Measurements from ENCODE around the gene TMEM272. TPM values are rescaled to one million over a fixed set of nuclear protein-coding genes. Genes with fewer than 3 reads are reported as not detected.
A peak's percentile ranks its signal among the peaks of the same experiment; 100 is the strongest.

The TMEM272 gene
- total and polyA plus RNA-seq, 7 donors = 0.17 to 0.49 (median 0.27) TPM; not detected in 1

DNA sequence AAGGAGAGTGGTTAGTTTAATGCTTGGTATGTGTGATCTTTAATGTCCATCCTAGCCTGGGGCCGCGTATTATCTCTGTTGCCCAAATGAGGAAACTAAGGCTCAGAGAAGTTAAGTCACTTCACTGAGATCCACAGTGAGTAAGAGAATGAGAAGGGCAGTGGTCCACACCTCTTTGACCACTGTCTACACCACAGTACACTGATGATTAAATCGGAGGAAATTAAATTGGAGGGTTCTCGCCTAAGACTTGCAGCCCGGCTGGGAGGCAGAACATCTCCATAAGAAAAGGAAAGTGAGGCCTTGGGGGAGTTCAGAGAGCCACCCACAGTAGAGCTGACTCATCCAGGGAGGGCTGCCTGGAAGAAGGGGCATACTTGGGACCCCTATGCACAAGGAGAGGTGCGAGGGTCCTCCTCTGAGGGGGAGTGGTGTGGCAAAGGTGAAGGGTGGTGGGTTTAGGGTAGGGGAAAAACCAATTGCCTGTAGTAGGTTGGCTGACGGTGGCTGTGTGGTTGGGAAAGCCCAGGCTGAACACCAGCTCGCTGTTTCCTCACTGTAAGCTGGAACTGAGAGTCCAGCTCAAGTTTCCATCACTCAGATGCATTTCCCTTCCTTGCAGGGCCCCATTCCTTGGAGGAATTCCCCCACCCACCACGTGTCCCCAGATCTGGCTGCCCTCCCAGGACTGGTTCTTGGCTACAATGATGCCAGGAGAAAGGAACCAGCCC is 26.0 kb downstream of the TMEM272 start:
- peak; percentile 63 to 95 (median 94) for ATAC-seq
- 62 to 73% (median 66%) methylated on average over 9 of the region's 9 CpGs for WGBS, 3 donors
- Histone ChIP-seq H3K9me3 (no peaks in the 10 kb centered on the region), H3K36me3 (ENCODE audit: insufficient read depth in 1 of 2, low read depth in 1 of 2) (no peaks in the 10 kb centered on the region), H3K27ac (peak overlapping the region; percentile 27), H3K4me1 (peaks cover 14% of the 10 kb centered on the region), H3K4me3 (no peak overlapping the region), H3K27me3 (ENCODE audit: insufficient read depth in 3 of 3, low read length in 2 of 3) (no peaks in the 10 kb centered on the region)
- TF ChIP-seq CTCF (IDR thresholded peaks at IDR 0.05) = no peak
- intact Hi-C loops (cut with DNase I) = no loop called here
- DNase-seq = peak; percentile 30 to 79

DNA sequence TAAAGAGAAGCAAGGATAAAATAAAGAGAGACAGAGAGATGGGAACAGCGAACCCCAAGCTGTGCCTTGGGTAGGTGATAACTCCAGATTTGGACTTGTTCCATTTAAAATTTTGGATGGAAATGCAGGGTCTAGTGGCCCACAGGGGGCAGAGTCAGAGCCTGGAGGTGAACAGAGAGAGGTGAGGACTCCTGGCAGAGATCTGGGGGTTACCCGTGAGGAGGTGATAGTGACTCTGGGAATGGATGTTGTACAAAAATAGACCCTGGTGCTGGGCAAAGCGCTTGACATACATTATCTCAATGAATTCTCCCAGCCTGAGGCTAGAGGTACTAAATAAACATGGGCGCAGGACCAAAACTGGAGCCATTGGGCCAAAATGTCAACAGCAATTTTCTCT is 26.7 kb downstream of the TMEM272 start:
- Histone ChIP-seq H3K36me3 (ENCODE audit: insufficient read depth in 1 of 2, low read depth in 1 of 2) (no peaks in the 10 kb centered on the region), H3K4me1 (peaks cover 14% of the 10 kb centered on the region), H3K4me3 (no peak overlapping the region), H3K27me3 (ENCODE audit: insufficient read depth in 3 of 3, low read length in 2 of 3) (no peaks in the 10 kb centered on the region), H3K9me3 (no peaks in the 10 kb centered on the region), H3K27ac (no peak overlapping the region)
- TF ChIP-seq CTCF (IDR thresholded peaks at IDR 0.05) = no peak
- ATAC-seq (no peak), DNase-seq (no peak)
- intact Hi-C loops (cut with DNase I) = no loop called here
- WGBS, 3 donors = 79 to 98% (median 85%) methylated on average over 4 of the region's 4 CpGs

DNA sequence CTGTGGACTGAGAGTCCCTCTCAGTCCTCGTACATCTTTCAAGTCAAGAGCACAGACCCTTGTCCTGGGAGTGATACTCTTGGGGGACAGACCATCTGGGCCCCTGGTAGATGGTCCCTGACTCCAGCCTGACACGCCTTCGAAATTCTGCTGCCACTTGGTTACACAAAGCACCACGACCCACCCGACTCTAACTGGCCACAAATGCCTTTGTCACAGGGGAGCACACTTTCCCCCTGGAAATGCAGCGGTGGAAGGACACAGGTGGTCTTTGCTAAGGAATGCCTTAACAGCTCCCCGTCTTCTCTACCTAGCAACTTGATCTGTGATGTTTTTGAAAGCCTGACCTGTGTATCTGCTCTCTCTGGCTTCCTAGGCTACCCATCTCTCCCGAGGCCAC is 27.3 kb downstream of the TMEM272 start:
- no peak for ATAC-seq
- Histone ChIP-seq H3K4me3 (no peak overlapping the region), H3K27ac (no peak overlapping the region), H3K36me3 (ENCODE audit: insufficient read depth in 1 of 2, low read depth in 1 of 2) (no peaks in the 10 kb centered on the region), H3K27me3 (ENCODE audit: insufficient read depth in 3 of 3, low read length in 2 of 3) (no peaks in the 10 kb centered on the region), H3K9me3 (no peaks in the 10 kb centered on the region), H3K4me1 (peaks cover 14% of the 10 kb centered on the region)
- intact Hi-C loops (cut with DNase I) = no loop called here
- TF ChIP-seq CTCF (IDR thresholded peaks at IDR 0.05) = no peak
- no peak for DNase-seq
- WGBS, 3 donors = 85 to 90% (median 85%) methylated on average over 8 of the region's 8 CpGs

DNA sequence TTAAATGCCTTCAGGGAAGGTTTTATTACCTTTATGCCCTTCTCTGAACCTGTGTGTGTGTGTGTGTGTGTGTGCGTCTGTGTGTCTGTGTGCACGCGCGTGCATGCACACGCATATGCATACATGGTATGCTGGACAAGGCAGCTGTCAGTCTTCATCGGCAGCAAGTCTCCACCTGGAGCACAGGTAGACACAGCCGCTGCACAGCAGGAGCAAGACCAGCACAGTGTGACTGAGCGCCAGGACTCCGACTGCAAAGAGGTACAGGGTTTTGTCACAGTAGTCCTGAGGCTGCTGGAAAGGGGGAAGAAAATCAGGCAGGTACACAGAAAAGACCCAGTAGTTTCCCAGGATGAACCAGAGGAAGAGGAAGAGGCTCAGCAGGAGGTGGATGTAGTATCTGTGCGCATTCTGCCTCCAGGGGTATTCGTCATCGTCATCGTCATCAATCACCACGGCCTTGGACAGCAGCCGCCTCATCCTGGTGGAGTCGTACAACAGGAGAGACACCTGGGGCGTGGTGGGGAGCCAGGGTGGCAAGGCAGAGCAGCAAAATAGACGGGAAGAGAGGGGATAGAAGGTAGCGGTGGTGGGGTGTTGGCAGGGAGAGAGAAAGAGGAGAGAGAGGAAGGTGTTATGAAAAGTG is 28.2 kb downstream of the TMEM272 start:
- H3K27ac ChIP-seq = no peak overlapping the region
- H3K36me3 ChIP-seq (ENCODE audit: insufficient read depth in 1 of 2, low read depth in 1 of 2) = no peaks in the 10 kb centered on the region
- H3K4me1 ChIP-seq = peaks cover 14% of the 10 kb centered on the region
- no peak for DNase-seq
- no peak for TF ChIP-seq CTCF (IDR thresholded peaks at IDR 0.05)
- no peaks in the 10 kb centered on the region for H3K9me3 ChIP-seq
- 87 to 91% (median 88%) methylated on average over 19 of the region's 19 CpGs for WGBS, 3 donors
- intact Hi-C loops (cut with DNase I) = no loop called here
- H3K27me3 ChIP-seq (ENCODE audit: insufficient read depth in 3 of 3, low read length in 2 of 3) = no peaks in the 10 kb centered on the region
- no peak overlapping the region for H3K4me3 ChIP-seq
- ATAC-seq = no peak

Data from psoas muscle (tissue), 8 donors.